Coronary artery (tissue), 2 donors: ENCODE measurements around the gene MDFI.

Source experiments
- DNase-seq: peaks from one replicate; pipeline ENCODE4 v3.0.0-alpha.2; 2017; ENCODE audit warnings: low spot score
- H3K27ac ChIP-seq, 2 donors: fragments of 200-600 bp; sonication (generic); one replicate each; pipeline ENCODE4 v1.5.1; 2016 to 2019
- H3K4me3 ChIP-seq: fragments of 200-600 bp; sonication (generic); 2 replicates; pipeline ENCODE4 v1.5.1; 2016; ENCODE audit warnings: mild to moderate bottlenecking, moderate library complexity
- CTCF ChIP-seq: fragments of 200-600 bp; sonication (generic); IDR thresholded peaks from one replicate; pipeline ENCODE4 v1.5.1; 2019; ENCODE audit warnings: antibody characterized with exemption

MDFI gene

GRCh38 chr6:41671376-41671775, 33.1 kb downstream of the MDFI start:
- TF ChIP-seq CTCF = no peak
- H3K4me3 ChIP-seq = no peak overlapping the region
- no peak for DNase-seq
- H3K27ac ChIP-seq = no peak overlapping the region

- TF ChIP-seq CTCF = no peak
- DNase-seq = no peak
Observed at GRCh38 chr6:41672016-41672415, 33.7 kb downstream of the MDFI start.

GRCh38 chr6:41672816-41673703, 34.8 kb downstream of the MDFI start:
- no peak for TF ChIP-seq CTCF

More at GRCh38 chr6:41672016-41672415, 33.7 kb downstream of the MDFI start:
- Histone ChIP-seq H3K4me3 (no peak overlapping the region), H3K27ac (no peak overlapping the region)

GRCh38 chr6:41673704-41674000, 35.4 kb downstream of the MDFI start:
- TF ChIP-seq CTCF = no peak
- Histone ChIP-seq H3K4me3 (no peak overlapping the region), H3K27ac (no peak overlapping the region)
- no peak for DNase-seq

More at GRCh38 chr6:41672816-41673703, 34.8 kb downstream of the MDFI start:
- Histone ChIP-seq H3K27ac (no peak overlapping the region), H3K4me3 (no peak overlapping the region)
- no peak for DNase-seq

GRCh38 chr6:41674231-41675000, 36.1 kb downstream of the MDFI start:
- no peak for TF ChIP-seq CTCF

GRCh38 chr6:41675176-41675775, 37.0 kb downstream of the MDFI start:
- no peak for TF ChIP-seq CTCF
- Histone ChIP-seq H3K4me3 (no peak overlapping the region), H3K27ac (no peak overlapping the region)
- no peak for DNase-seq

More at GRCh38 chr6:41674231-41675000, 36.1 kb downstream of the MDFI start:
- no peak overlapping the region for H3K27ac ChIP-seq
- no peak overlapping the region for H3K4me3 ChIP-seq
- no peak for DNase-seq
